Caco-2 (cell line): Measurements from ENCODE around the gene RNF187. TPM values are rescaled to one million over a fixed set of nuclear protein-coding genes. Genes with fewer than 3 reads are reported as not detected.

Experiments
- BruUV-seq: library from RNA; stranded (reverse); fragments of 400-500 nt; replicated peaks from 2 replicates; lab custom pipeline; 2021; lab: Mats Ljungman, UMichigan
- CTCF ChIA-PET: fragments of 300-600 bp; sonication (Branson Sonifier 250); formaldehyde crosslinking; loops from one replicate; lab custom pipeline; 2022; ENCODE audit warnings: antibody characterized with exemption; lab: Charles Lee
- POLR2A ChIA-PET: fragments of 300-600 bp; sonication (Branson Sonifier 250); formaldehyde crosslinking; loops from one replicate; lab custom pipeline; 2022; ENCODE audit warnings: antibody characterized with exemption; lab: Charles Lee
- DNase-seq, 2 experiments: peaks; one replicate each; pipeline versions ENCODE4 v3.0.0 to v3.0.0-alpha.2; 2020 to 2022
- H3K27me3 ChIP-seq: replicated peaks from 2 replicates; pipeline ENCODE4 v1.6.0; 2011; ENCODE audit warnings: low read length; ENCODE audit not compliant: control insufficient read depth, insufficient read depth
- H3K36me3 ChIP-seq: 2 replicates; pipeline ENCODE4 v1.5.1; 2011; ENCODE audit warnings: low read length; ENCODE audit not compliant: control insufficient read depth, insufficient read depth
- H3K4me1 ChIP-seq: fragments of 250-450 bp; sonication (Bioruptor Pico); 2 replicates; pipeline ENCODE4 v1.5.1; 2020; ENCODE audit warnings: mild to moderate bottlenecking
- H3K4me3 ChIP-seq: 2 replicates; pipeline ENCODE4 v1.5.1; 2011; ENCODE audit warnings: low read depth, mild to moderate bottlenecking, control low read depth, low read length
- H3K9me3 ChIP-seq: fragments of 250-450 bp; sonication (Bioruptor Pico); 2 replicates; pipeline ENCODE4 v1.5.1; 2020; ENCODE audit warnings: mild to moderate bottlenecking, moderate library complexity
- H3K27ac Mint-ChIP-seq: one replicate; pipeline ENCODE4 v1.8.0; 2022; ENCODE audit warnings: mixed read lengths; ENCODE audit not compliant: unreplicated experiment
- H3K27me3 Mint-ChIP-seq: one replicate; pipeline ENCODE4 v1.8.0; 2022; ENCODE audit warnings: mixed read lengths; ENCODE audit not compliant: insufficient read depth, unreplicated experiment
- H3K36me3 Mint-ChIP-seq: one replicate; pipeline ENCODE4 v1.8.0; 2022; ENCODE audit warnings: mild to moderate bottlenecking, mixed read lengths; ENCODE audit not compliant: insufficient read depth, unreplicated experiment
- H3K4me1 Mint-ChIP-seq: one replicate; pipeline ENCODE4 v1.8.0; 2022; ENCODE audit warnings: low read depth, mixed read lengths; ENCODE audit not compliant: unreplicated experiment
- H3K4me3 Mint-ChIP-seq: one replicate; pipeline ENCODE4 v1.8.0; 2022; ENCODE audit warnings: mild to moderate bottlenecking, moderate library complexity, mixed read lengths; ENCODE audit not compliant: unreplicated experiment
- H3K9me3 Mint-ChIP-seq: one replicate; pipeline ENCODE4 v1.8.0; 2022; ENCODE audit warnings: mixed read lengths; ENCODE audit not compliant: unreplicated experiment
- intact Hi-C: fragments of 100-400 bp; cut with micrococcal nuclease; formaldehyde crosslinking; loops from one replicate; pipeline ENCODE4 v1.10.0; 2022; ENCODE audit not compliant: unreplicated experiment
- total RNA-seq: library from RNA; stranded (reverse); gene quantifications from 2 replicates; pipeline ENCODE4 v1.2.3, GENCODE V29; 2022
- TF ChIP-seq, protein P1 (sequence below), 2 experiments: fragments of 200-600 bp in 1 of 2; IDR thresholded peaks; 1 replicate in 1 of 2; 2 replicates in 1 of 2; pipeline versions ENCODE4 v1.5.1 to v1.8.0; 2011 to 2022; ENCODE audit warnings: antibody characterized with exemption in 1 of 2, control low read depth in 1 of 2, inconsistent platforms in 1 of 2, low read depth in 1 of 2, low read length in 1 of 2, mild to moderate bottlenecking in 1 of 2, moderate library complexity in 1 of 2; ENCODE audit not compliant: insufficient read depth in 1 of 2, severe bottlenecking in 1 of 2, unreplicated experiment in 1 of 2

The RNF187 gene
- total RNA-seq, 1 experiment from 2014 or later: 164 TPM

- H3K4me3 Mint-ChIP-seq: no peak overlapping the region
- H3K9me3 Mint-ChIP-seq: no peaks in the 10 kb centered on the region
- peaks cover 24% of the 10 kb centered on the region for H3K27me3 Mint-ChIP-seq
- no peak overlapping the region for H3K4me3 ChIP-seq
- ChIA-PET POLR2A (interaction anchor here (0.6 kb wide), 1 partner anchor 348 kb away, joined by 5 read pairs; the partner anchor contains the start of gene IBA57), CTCF (interaction anchor here (0.7 to 0.9 kb wide), 2 partner anchors 41 to 56 kb away, joined by 3 read pairs; no protein-coding TSS in a partner anchor)
- no peak for DNase-seq
- TF ChIP-seq, protein P1, sequence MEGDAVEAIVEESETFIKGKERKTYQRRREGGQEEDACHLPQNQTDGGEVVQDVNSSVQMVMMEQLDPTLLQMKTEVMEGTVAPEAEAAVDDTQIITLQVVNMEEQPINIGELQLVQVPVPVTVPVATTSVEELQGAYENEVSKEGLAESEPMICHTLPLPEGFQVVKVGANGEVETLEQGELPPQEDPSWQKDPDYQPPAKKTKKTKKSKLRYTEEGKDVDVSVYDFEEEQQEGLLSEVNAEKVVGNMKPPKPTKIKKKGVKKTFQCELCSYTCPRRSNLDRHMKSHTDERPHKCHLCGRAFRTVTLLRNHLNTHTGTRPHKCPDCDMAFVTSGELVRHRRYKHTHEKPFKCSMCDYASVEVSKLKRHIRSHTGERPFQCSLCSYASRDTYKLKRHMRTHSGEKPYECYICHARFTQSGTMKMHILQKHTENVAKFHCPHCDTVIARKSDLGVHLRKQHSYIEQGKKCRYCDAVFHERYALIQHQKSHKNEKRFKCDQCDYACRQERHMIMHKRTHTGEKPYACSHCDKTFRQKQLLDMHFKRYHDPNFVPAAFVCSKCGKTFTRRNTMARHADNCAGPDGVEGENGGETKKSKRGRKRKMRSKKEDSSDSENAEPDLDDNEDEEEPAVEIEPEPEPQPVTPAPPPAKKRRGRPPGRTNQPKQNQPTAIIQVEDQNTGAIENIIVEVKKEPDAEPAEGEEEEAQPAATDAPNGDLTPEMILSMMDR (IDR thresholded peaks at IDR 0.05; ENCODE audit: insufficient read depth in 1 of 2, low read depth in 1 of 2, low read length in 1 of 2, severe bottlenecking in 1 of 2, unreplicated experiment in 1 of 2): no peak
- no peaks in the 10 kb centered on the region for H3K36me3 ChIP-seq
- peaks cover 7% of the 10 kb centered on the region for H3K4me1 Mint-ChIP-seq
- H3K27ac Mint-ChIP-seq: no peak overlapping the region
- no peaks in the 10 kb centered on the region for H3K9me3 ChIP-seq
- H3K27me3 ChIP-seq: no peaks in the 10 kb centered on the region
- intact Hi-C loops: no loop called here
- H3K4me1 ChIP-seq: no peaks in the 10 kb centered on the region
- no TSS peak for BruUV-seq
- H3K36me3 Mint-ChIP-seq: no peaks in the 10 kb centered on the region
Measured at GRCh38 chr1:228513236-228513900, 26.2 kb downstream of the RNF187 start.

GRCh38 chr1:228514421-228514820 lies 27.2 kb downstream of the RNF187 start:
- Histone ChIP-seq H3K4me3 (no peak overlapping the region), H3K4me1 (no peaks in the 10 kb centered on the region), H3K9me3 (no peaks in the 10 kb centered on the region), H3K36me3 (no peaks in the 10 kb centered on the region), H3K27me3 (no peaks in the 10 kb centered on the region)
- TF ChIP-seq, protein P1 (IDR thresholded peaks at IDR 0.05; ENCODE audit: insufficient read depth in 1 of 2, low read depth in 1 of 2, low read length in 1 of 2, severe bottlenecking in 1 of 2, unreplicated experiment in 1 of 2): no peak
- POLR2A ChIA-PET: no interaction called here
- intact Hi-C loops: no loop called here
- H3K27me3 Mint-ChIP-seq: peaks cover 20% of the 10 kb centered on the region
- H3K4me1 Mint-ChIP-seq: peaks cover 7% of the 10 kb centered on the region
- H3K4me3 Mint-ChIP-seq: no peak overlapping the region
- H3K27ac Mint-ChIP-seq: no peak overlapping the region
- DNase-seq: no peak
- CTCF ChIA-PET: no interaction called here
- H3K9me3 Mint-ChIP-seq: no peaks in the 10 kb centered on the region
- BruUV-seq: no TSS peak
- no peaks in the 10 kb centered on the region for H3K36me3 Mint-ChIP-seq

GRCh38 chr1:228515200-228515834 lies 28.1 kb downstream of the RNF187 start:
- peak in 1 of 2 experiments; percentile 57 for DNase-seq
- Histone ChIP-seq H3K9me3 (no peaks in the 10 kb centered on the region), H3K27me3 (no peaks in the 10 kb centered on the region), H3K4me3 (no peak overlapping the region), H3K36me3 (no peaks in the 10 kb centered on the region), H3K4me1 (no peaks in the 10 kb centered on the region)
- Mint-ChIP-seq H3K9me3 (no peaks in the 10 kb centered on the region), H3K27ac (no peak overlapping the region), H3K4me1 (peaks cover 7% of the 10 kb centered on the region), H3K27me3 (peaks cover 22% of the 10 kb centered on the region), H3K36me3 (no peaks in the 10 kb centered on the region), H3K4me3 (no peak overlapping the region)
- POLR2A ChIA-PET: no interaction called here
- no TSS peak for BruUV-seq
- CTCF ChIA-PET: interaction anchor here (0.6 to 1.3 kb wide), 3 partner anchors 43 to 302 kb away, joined by 3 to 9 read pairs (median 6); no protein-coding TSS in a partner anchor
- TF ChIP-seq, protein P1 (IDR thresholded peaks at IDR 0.05; ENCODE audit: insufficient read depth in 1 of 2, low read depth in 1 of 2, low read length in 1 of 2, severe bottlenecking in 1 of 2, unreplicated experiment in 1 of 2): peak; percentile 70 to 90
- intact Hi-C loops: loop anchor here (1.0 kb wide), 1 partner anchor 384 kb away; no protein-coding TSS in a partner anchor
